GM23338 (cell line): ENCODE results near the gene SLC66A2.

ENCODE experiments used
- EZH2 ChIP-seq: fragments of 200-600 bp; sonication (generic); IDR thresholded peaks from one replicate; pipeline ENCODE4 v1.8.0; 2017; ENCODE audit warnings: antibody characterized with exemption, mild to moderate bottlenecking, low read depth; ENCODE audit not compliant: unreplicated experiment
- POLR2AphosphoS5 ChIP-seq: IDR thresholded peaks from 2 replicates; pipeline ENCODE4 v1.6.1; 2016; ENCODE audit warnings: antibody characterized with exemption, low read depth
- TF ChIP-seq, protein P1 (sequence below), 2 experiments: fragments of 200-600 bp in 1 of 2; sonication (generic) in 1 of 2; conservative IDR thresholded peaks; 2 replicates each; pipeline versions ENCODE4 v1.5.1 to v1.6.1; 2016 to 2017; ENCODE audit warnings: antibody characterized with exemption in 2 of 2, low read depth in 2 of 2, mild to moderate bottlenecking in 2 of 2, moderate library complexity in 1 of 2
- TF ChIP-seq, protein P2 (sequence below): IDR thresholded peaks from one replicate; pipeline ENCODE4 v1.6.1; 2018; ENCODE audit warnings: antibody characterized with exemption; ENCODE audit not compliant: unreplicated experiment

GRCh38 chr18:79889569-79889968, 61.9 kb downstream of the SLC66A2 start:
- TF ChIP-seq, protein P1, sequence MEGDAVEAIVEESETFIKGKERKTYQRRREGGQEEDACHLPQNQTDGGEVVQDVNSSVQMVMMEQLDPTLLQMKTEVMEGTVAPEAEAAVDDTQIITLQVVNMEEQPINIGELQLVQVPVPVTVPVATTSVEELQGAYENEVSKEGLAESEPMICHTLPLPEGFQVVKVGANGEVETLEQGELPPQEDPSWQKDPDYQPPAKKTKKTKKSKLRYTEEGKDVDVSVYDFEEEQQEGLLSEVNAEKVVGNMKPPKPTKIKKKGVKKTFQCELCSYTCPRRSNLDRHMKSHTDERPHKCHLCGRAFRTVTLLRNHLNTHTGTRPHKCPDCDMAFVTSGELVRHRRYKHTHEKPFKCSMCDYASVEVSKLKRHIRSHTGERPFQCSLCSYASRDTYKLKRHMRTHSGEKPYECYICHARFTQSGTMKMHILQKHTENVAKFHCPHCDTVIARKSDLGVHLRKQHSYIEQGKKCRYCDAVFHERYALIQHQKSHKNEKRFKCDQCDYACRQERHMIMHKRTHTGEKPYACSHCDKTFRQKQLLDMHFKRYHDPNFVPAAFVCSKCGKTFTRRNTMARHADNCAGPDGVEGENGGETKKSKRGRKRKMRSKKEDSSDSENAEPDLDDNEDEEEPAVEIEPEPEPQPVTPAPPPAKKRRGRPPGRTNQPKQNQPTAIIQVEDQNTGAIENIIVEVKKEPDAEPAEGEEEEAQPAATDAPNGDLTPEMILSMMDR (conservative IDR thresholded peaks at IDR 0.05; ENCODE audit: low read depth in 2 of 2): no peak
- TF ChIP-seq EZH2 (no peak), POLR2AphosphoS5 (no peak)
- TF ChIP-seq, protein P2, sequence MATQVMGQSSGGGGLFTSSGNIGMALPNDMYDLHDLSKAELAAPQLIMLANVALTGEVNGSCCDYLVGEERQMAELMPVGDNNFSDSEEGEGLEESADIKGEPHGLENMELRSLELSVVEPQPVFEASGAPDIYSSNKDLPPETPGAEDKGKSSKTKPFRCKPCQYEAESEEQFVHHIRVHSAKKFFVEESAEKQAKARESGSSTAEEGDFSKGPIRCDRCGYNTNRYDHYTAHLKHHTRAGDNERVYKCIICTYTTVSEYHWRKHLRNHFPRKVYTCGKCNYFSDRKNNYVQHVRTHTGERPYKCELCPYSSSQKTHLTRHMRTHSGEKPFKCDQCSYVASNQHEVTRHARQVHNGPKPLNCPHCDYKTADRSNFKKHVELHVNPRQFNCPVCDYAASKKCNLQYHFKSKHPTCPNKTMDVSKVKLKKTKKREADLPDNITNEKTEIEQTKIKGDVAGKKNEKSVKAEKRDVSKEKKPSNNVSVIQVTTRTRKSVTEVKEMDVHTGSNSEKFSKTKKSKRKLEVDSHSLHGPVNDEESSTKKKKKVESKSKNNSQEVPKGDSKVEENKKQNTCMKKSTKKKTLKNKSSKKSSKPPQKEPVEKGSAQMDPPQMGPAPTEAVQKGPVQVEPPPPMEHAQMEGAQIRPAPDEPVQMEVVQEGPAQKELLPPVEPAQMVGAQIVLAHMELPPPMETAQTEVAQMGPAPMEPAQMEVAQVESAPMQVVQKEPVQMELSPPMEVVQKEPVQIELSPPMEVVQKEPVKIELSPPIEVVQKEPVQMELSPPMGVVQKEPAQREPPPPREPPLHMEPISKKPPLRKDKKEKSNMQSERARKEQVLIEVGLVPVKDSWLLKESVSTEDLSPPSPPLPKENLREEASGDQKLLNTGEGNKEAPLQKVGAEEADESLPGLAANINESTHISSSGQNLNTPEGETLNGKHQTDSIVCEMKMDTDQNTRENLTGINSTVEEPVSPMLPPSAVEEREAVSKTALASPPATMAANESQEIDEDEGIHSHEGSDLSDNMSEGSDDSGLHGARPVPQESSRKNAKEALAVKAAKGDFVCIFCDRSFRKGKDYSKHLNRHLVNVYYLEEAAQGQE: no peak
